ENCODE measurements around the gene RSKR.

GRCh38 chr17:28573966-28574480, 40.0 kb downstream of the RSKR start:
- TF ChIP-seq, protein P1, sequence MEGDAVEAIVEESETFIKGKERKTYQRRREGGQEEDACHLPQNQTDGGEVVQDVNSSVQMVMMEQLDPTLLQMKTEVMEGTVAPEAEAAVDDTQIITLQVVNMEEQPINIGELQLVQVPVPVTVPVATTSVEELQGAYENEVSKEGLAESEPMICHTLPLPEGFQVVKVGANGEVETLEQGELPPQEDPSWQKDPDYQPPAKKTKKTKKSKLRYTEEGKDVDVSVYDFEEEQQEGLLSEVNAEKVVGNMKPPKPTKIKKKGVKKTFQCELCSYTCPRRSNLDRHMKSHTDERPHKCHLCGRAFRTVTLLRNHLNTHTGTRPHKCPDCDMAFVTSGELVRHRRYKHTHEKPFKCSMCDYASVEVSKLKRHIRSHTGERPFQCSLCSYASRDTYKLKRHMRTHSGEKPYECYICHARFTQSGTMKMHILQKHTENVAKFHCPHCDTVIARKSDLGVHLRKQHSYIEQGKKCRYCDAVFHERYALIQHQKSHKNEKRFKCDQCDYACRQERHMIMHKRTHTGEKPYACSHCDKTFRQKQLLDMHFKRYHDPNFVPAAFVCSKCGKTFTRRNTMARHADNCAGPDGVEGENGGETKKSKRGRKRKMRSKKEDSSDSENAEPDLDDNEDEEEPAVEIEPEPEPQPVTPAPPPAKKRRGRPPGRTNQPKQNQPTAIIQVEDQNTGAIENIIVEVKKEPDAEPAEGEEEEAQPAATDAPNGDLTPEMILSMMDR (IDR thresholded peaks at IDR 0.05): no peak
- no peak for TF ChIP-seq POLR2A (IDR thresholded peaks at IDR 0.05)
